Activated T-helper 2 cell treated with anti-CD3 and anti-CD28 coated beads, Interferon-gamma antibody, Interleukin-2, Interleukin-4, amounts not matched to agents 10 μg/mL and 5 μg/mL and 100 μg/mL, durations not matched to agents 14 hours and 24 hours and 36 hours (primary cell): ENCODE results near the gene GRAMD1A. TPM values are rescaled to one million over a fixed set of nuclear protein-coding genes. Genes with fewer than 3 reads are reported as not detected.

Experiments
- DNase-seq: peaks from one replicate; pipeline ENCODE4 v3.0.0; 2021; ENCODE audit warnings: low spot score
- H3K27ac Mint-ChIP-seq: one replicate; pipeline ENCODE4 v1.8.0; 2021; ENCODE audit warnings: mixed read lengths
- H3K27me3 Mint-ChIP-seq: one replicate; pipeline ENCODE4 v1.8.0; 2021; ENCODE audit warnings: low read depth, mixed read lengths
- H3K36me3 Mint-ChIP-seq: one replicate; pipeline ENCODE4 v1.8.0; 2021; ENCODE audit warnings: low read depth, mixed read lengths
- H3K4me1 Mint-ChIP-seq: one replicate; pipeline ENCODE4 v1.8.0; 2021; ENCODE audit warnings: low read depth, mixed read lengths
- H3K4me3 Mint-ChIP-seq: one replicate; pipeline ENCODE4 v1.8.0; 2021; ENCODE audit warnings: low read depth, mild to moderate bottlenecking, moderate library complexity, mixed read lengths
- H3K9me3 Mint-ChIP-seq: one replicate; pipeline ENCODE4 v1.8.0; 2021; ENCODE audit warnings: mixed read lengths
- intact Hi-C: fragments of 100-400 bp; cut with micrococcal nuclease; formaldehyde crosslinking; loops from one replicate; pipeline ENCODE4 v1.15.1; 2023
- total RNA-seq: library from RNA; stranded (reverse); gene quantifications from 2 replicates; pipeline ENCODE4 v1.2.3, GENCODE V29; 2022

The GRAMD1A gene
- total RNA-seq, 1 donor from 2014 or later, result 260 TPM

- Mint-ChIP-seq H3K4me1 (peaks cover 5% of the 10 kb centered on the region), H3K27me3 (peaks cover 18% of the 10 kb centered on the region), H3K4me3 (peak within 1 kb of the TSS; percentile 64), H3K9me3 (no peaks in the 10 kb centered on the region), H3K27ac (peak within 1 kb of the TSS; percentile 1), H3K36me3 (peaks cover 27% of the 10 kb centered on the region)
- intact Hi-C loops, result no loop called here
- peak; percentile 43 for DNase-seq
These were observed 30.3 kb downstream of the GRAMD1A start, which contains the start of gene SCN1B for GRCh38 chr19:35030257-35031071. SCN1B (plus strand) TSS chr19:35030470; CDS start chr19:35030821, 351 bp downstream.

GRCh38 chr19:35031072-35031881 is 31.2 kb downstream of the GRAMD1A start:
- intact Hi-C loops, result no loop called here
- Mint-ChIP-seq H3K27ac (peak overlapping the region; percentile 1), H3K36me3 (peaks cover 20% of the 10 kb centered on the region)

GRCh38 chr19:35032356-35032865 is 32.3 kb downstream of the GRAMD1A start:
- intact Hi-C loops, result no loop called here
- peaks cover 5% of the 10 kb centered on the region for H3K4me1 Mint-ChIP-seq
- DNase-seq, result no peak
- no peak overlapping the region for H3K27ac Mint-ChIP-seq
- H3K27me3 Mint-ChIP-seq, result peaks cover 18% of the 10 kb centered on the region
- no peak overlapping the region for H3K4me3 Mint-ChIP-seq
- peaks cover 11% of the 10 kb centered on the region for H3K36me3 Mint-ChIP-seq
- no peaks in the 10 kb centered on the region for H3K9me3 Mint-ChIP-seq

More at GRCh38 chr19:35031072-35031881, 31.2 kb downstream of the GRAMD1A start:
- H3K4me3 Mint-ChIP-seq, result peak overlapping the region; percentile 64
- DNase-seq, result no peak
- no peaks in the 10 kb centered on the region for H3K9me3 Mint-ChIP-seq
- H3K4me1 Mint-ChIP-seq, result peaks cover 5% of the 10 kb centered on the region
- H3K27me3 Mint-ChIP-seq, result peaks cover 18% of the 10 kb centered on the region

GRCh38 chr19:35033067-35034004 is 33.2 kb downstream of the GRAMD1A start:
- peaks cover 22% of the 10 kb centered on the region for H3K27me3 Mint-ChIP-seq
- no peak overlapping the region for H3K27ac Mint-ChIP-seq
- intact Hi-C loops, result no loop called here
- DNase-seq, result no peak
- peaks cover 5% of the 10 kb centered on the region for H3K4me1 Mint-ChIP-seq
- peaks cover 2% of the 10 kb centered on the region for H3K36me3 Mint-ChIP-seq
- no peaks in the 10 kb centered on the region for H3K9me3 Mint-ChIP-seq
- H3K4me3 Mint-ChIP-seq, result no peak overlapping the region

- Mint-ChIP-seq H3K27me3 (peaks cover 22% of the 10 kb centered on the region), H3K4me3 (no peak overlapping the region), H3K9me3 (no peaks in the 10 kb centered on the region), H3K27ac (no peak overlapping the region), H3K36me3 (no peaks in the 10 kb centered on the region), H3K4me1 (peaks cover 5% of the 10 kb centered on the region)
- DNase-seq, result no peak
- intact Hi-C loops, result no loop called here
These were observed 33.9 kb downstream of the GRAMD1A start for GRCh38 chr19:35034005-35034502.

GRCh38 chr19:35034588-35035382 is 34.7 kb downstream of the GRAMD1A start:
- Mint-ChIP-seq H3K4me1 (peaks cover 5% of the 10 kb centered on the region), H3K36me3 (no peaks in the 10 kb centered on the region), H3K4me3 (no peak overlapping the region), H3K27me3 (peaks cover 24% of the 10 kb centered on the region), H3K9me3 (no peaks in the 10 kb centered on the region), H3K27ac (no peak overlapping the region)
- intact Hi-C loops, result no loop called here
- no peak for DNase-seq

GRCh38 chr19:35037716-35038622 is 37.8 kb downstream of the GRAMD1A start:
- no peak for DNase-seq
- Mint-ChIP-seq H3K27me3 (peaks cover 16% of the 10 kb centered on the region), H3K4me3 (no peak overlapping the region), H3K36me3 (no peaks in the 10 kb centered on the region), H3K27ac (no peak overlapping the region), H3K4me1 (peaks cover 2% of the 10 kb centered on the region), H3K9me3 (no peaks in the 10 kb centered on the region)
- intact Hi-C loops, result no loop called here

- DNase-seq, result no peak
- H3K27me3 Mint-ChIP-seq, result peaks cover 15% of the 10 kb centered on the region
- H3K36me3 Mint-ChIP-seq, result no peaks in the 10 kb centered on the region
- intact Hi-C loops, result no loop called here
- H3K27ac Mint-ChIP-seq, result no peak overlapping the region
- H3K4me3 Mint-ChIP-seq, result no peak overlapping the region
- no peaks in the 10 kb centered on the region for H3K9me3 Mint-ChIP-seq
- H3K4me1 Mint-ChIP-seq, result peaks cover 2% of the 10 kb centered on the region
These were observed 38.7 kb downstream of the GRAMD1A start for GRCh38 chr19:35038623-35039512.

- H3K9me3 Mint-ChIP-seq, result no peaks in the 10 kb centered on the region
- no peak overlapping the region for H3K27ac Mint-ChIP-seq
- peaks cover 15% of the 10 kb centered on the region for H3K27me3 Mint-ChIP-seq
- DNase-seq, result no peak
- no peaks in the 10 kb centered on the region for H3K36me3 Mint-ChIP-seq
- intact Hi-C loops, result no loop called here
- H3K4me1 Mint-ChIP-seq, result peaks cover 4% of the 10 kb centered on the region
- no peak overlapping the region for H3K4me3 Mint-ChIP-seq
These were observed 40.0 kb downstream of the GRAMD1A start for GRCh38 chr19:35039881-35040825.
